HG03064 (cell line): ENCODE data around the gene SLTM.
"Not testable (repeated sequence)": the region's sequence is repeated elsewhere in the genome, so short reads cannot be mapped to it uniquely, and the experiment has no call there.

Source experiments
- ATAC-seq: cut with Tn5 transposase; IDR thresholded peaks from one replicate; pipeline ENCODE4 v1.9.1; 2021; ENCODE audit warnings: low read depth; ENCODE audit not compliant: unreplicated experiment

Gene SLTM

GRCh38 chr15:58933281-58934113 is at the start of gene SLTM:
SLTM (minus strand) TSS chr15:58933679; CDS start chr15:58933565, 114 bp downstream.
- ATAC-seq: peak; percentile 86

DNA sequence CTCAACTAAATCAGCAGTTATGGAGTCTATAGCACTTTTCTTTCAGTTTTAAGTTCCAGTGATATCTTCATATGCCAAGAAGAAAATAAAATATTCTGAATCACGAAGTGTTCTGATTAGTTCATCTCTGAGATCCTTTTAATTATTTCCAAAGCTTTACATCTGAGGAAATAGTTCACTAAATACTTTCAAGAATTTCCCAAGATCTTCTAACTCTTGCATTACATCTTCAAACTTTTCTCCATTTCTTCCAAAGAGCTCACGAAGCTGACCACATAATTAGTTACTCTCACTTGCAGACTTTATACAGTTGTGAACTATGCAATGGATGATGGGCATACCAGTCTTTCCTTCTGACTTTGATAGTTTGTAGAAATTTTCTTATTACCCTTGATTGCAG is 49.8 kb upstream of the SLTM start:
- no peak for ATAC-seq

DNA sequence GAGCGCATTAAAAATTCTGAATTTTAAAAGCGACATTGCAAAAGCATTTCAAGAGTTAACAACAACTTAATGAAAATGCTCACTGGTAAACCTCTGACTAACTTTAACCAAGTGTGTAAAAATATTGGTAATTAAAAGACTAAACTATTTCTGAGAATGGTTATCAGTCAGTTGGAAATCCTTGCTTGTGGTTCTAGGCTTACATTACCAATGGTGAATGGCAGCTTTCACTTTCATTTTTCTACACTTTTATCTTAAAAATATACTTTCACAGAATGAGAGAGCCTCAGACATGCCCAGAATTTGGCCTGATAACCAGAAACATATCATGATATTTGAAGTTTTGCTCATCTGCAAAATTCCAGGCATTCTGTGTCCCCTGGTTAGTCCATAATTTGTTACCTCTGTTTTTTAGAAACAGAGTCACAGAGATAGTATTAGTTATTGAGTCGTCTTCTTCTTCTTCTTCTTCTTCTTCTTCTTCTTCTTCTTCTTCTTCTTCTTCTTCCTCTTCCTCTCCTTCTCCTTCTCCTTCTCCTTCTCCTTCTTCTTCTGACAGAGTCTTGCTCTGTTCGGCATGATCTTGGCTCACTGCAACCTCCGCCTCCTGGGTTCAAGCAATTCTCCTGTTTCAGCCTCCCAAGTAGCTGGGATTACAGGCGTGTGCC is 48.5 kb upstream of the SLTM start:
- no peak for ATAC-seq

DNA sequence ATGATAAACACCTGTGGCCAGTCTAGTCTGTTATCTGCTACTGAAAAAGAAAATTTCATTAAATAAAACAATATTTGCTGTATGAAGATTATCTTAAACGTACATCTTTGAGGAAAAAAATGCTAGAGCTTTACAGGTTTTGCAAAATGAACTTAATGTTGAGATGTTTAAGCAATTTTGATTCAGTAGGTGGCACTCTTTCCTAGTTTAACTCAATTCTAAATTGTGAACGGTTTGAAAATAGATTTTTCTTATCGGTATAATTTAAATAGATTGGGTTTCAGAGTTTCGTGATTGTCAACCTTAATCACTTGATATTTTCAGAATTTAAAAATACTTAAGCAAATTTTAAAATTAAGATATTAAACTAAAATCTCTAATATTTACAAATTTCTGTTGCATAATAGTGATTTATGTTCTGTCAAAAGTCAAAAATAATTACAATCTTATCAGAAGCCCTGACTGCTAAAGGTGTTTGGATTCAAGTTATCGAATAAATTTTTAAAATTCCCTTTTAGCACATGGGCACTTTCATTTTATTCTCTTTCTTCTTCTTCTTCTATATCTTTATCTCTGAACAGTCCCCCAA is 47.0 kb upstream of the SLTM start:
- no peak for ATAC-seq

DNA sequence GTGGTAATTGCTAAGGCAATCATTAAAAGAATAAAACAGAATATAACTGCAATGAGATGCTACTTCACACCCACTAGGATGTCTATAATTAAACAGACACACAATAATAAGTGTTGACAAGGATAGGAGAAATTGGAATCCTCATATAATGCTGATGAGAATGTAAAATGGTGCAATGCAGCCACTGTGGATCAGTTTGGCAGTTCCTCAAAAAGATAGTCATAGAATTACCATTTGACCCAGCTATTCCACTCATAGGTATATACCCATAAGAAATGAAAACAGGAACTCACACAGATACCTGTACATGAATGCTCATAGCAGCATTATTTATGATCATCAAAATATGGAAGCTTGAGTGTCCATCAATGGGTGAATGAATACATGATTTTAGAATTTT is 44.4 kb upstream of the SLTM start:
- ATAC-seq: no peak

DNA sequence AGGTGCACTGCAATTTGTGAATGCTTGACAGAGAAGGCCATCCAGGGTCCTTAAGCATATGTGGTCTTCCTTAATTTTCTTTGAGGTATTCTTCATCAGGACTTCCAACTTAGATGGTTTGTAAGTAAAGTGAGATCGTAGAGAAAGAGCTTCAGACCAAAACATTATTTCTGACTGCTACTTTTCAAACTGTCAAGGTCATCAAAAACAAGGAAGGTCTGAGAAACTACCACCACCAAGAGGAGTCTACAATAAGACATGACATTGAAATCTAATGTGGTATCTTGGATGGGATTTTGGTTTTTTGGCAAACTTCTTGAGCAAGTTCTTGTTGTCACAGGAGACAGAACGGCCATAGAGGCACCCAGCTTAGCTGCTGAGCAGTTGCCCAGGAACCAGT is 34.0 kb upstream of the SLTM start:
- no peak for ATAC-seq

- no peak for ATAC-seq
These were observed 33.2 kb upstream of the SLTM start for GRCh38 chr15:58966698-58967097.

DNA sequence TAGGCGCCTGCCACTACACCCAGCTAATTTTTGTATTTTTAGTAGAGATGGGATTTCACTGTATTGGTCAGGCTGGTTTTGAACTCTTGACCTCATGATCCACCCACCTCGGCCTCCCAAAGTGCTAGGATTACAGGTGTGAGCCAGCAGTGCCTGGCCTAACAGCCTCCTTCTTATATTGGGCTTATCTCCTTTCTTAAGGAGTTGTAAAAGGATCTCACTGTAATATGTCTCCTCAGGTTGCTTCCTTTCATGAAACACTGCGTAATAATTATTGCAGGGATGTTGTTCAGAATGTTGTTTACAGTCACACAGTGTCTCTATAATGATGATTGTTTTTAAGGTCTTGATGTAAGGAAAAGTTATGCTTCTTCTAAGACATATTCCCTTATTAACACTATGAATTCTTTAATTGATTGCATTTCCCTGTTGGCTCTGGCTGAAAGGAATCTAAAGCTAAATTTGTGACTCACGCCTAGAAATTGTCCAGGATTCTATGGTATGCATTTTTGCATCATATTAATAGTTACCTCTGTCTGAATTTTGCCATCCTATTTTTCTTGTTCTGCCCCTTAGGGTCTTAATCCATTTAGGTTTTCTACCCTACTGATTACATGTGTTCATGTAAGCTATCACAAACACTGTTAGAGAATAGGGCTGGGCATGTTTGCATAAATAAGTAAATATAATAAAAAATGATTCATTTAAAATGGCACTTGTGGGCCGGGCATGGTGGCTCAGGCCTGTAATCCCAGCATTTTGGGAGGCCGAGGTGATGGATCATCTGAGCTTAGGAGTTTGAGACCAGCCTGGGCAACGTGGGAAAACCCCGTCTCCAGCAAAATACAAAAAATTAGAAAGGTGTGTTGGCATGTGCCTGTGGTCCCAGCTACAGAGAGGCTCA is 29.4 kb upstream of the SLTM start:
- no peak for ATAC-seq

- ATAC-seq: no peak
These were observed 28.7 kb upstream of the SLTM start for GRCh38 chr15:58962136-58962535.

- no peak for ATAC-seq
These were observed 25.3 kb upstream of the SLTM start for GRCh38 chr15:58958811-58959210.

DNA sequence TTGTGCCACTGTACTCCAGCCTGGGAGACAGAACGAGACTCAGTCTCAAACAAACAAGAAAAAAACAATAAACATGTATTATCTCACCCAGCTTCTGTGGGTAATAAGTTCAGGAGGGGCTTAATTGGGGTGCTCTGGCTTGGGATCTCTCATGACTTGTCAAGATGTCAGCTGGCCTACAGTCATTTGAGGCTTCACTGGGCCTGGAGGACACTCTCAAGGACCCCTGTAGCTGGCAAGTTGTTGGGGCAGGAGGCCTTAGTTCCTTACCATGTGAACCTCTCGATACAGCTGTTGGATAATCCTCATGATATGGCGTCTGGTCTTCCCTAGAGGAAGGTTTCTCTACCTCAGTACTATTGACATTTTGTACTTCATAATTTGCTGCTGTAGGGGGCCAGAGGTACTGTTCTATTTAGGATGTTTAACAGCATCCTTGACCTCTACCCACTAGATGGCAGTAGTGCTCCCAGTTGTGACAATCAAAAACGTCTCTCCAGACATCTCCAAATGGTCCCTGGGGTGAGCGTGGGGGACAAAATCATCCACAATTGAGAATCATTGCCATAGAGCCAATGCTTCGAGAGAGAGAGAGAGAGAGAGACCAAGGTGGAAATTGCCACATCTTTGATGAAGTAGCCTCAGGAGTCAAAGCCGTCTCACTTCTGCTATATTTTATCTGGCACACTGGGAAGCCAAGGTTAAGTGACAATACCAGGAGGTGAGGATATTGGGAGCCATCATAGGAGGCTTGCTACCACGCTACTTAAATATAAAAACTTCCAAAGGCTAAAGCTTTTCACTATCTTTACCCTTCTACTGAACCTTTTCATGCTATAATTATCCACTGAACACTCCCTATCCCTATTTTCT is 23.9 kb upstream of the SLTM start:
- ATAC-seq: no peak

- ATAC-seq: no peak
These were observed 19.3 kb upstream of the SLTM start for GRCh38 chr15:58952751-58953150.

- ATAC-seq: no peak
These were observed 18.0 kb upstream of the SLTM start for GRCh38 chr15:58951388-58952007.

DNA sequence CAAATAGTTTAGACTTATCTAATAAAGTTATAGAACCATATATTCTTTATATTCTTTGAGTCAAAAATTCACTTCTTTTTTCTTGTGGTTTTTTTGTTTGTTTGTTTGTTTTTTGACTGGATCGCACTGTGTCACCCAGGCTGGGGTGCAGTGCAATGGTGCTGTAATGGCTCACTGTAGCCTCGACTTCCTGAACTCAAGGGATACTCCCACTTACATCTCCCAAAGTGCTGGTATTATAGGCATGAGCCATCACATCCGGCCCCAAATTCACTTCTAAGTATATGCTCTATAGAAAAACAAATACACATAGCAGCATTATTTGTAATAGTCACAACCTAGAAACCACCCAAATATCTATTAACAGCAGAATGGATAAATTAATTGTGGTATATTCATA is 13.7 kb upstream of the SLTM start:
- ATAC-seq: no peak

DNA sequence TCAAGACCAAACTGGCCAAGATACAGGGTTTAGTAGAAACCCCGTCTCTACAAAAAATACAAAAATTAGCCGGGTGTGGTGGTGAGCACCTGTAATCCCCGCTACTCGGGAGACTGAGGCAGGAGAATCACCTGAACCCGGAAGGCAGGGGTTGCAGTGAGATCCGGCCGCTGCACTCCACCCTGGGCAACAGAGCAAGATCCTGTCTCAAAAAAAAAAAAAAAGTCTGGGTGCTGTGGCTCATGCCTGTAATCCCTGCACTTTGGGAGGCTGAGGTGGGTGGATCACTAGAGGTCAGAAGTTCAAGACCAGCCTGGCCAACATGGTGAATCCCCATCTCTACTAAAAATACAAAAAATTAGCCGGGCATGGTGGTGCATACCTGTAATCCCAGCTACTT is 1.5 kb upstream of the SLTM start:
- ATAC-seq: not testable (repeated sequence)

- no peak for ATAC-seq
These were observed 1.0 kb upstream of the SLTM start for GRCh38 chr15:58934521-58934920.

DNA sequence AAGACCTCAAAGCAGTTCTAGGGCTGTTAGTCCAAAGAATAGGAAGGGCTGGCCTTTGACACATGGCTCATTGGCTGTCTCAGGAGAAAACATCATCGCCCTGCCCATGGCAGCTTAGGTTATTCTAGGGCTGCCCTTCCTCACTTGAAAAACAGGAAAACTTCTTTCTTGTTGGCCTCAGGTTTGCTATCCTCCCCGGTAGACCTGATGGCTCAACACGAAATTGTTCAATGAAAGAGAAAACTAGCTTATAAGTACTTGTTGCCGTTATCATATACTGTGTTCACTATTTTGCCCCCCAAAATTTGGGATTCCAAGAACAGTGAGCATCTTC is 602 bp upstream of the SLTM start:
- ATAC-seq: no peak

- peak; percentile 30 for ATAC-seq
These were observed 684 bp downstream of the SLTM start for GRCh38 chr15:58932710-58933280.

DNA sequence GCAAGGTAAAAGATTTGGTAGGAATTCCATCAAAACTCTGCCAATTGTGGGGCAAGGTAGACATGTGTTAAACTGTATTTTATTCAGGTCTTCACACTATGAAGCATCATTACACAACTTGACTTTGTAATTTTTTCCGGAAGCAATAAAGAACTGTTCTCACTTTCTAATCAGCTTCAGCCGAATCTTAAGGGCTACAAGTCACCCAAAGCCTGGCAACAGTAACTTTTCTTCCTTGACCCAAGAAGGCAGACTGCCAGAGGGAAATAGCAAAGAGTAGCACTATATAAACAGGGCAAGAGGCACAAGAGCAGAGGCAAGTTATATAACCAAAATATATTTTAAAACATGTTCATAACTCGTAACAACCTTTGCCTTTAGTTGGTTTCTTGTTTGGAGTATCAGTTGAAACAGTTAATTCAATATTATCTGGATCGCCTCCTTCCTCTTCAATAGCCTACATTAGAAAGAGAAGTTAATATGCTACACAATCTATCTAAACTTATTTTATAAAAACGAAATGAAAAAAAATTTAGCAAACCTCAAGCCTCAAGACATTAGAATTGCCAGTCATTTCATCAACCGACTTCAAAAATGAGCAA is 1.4 kb downstream of the SLTM start:
- ATAC-seq: no peak
